BLaER1 (cell line): ENCODE data around the gene EPHA3.

Experiments used
- H3K27ac ChIP-seq: shearing (Covaris generic); formaldehyde crosslinking; 2 replicates; pipeline ENCODE4 v1.8.1; 2022
- H3K27me3 ChIP-seq: shearing (Covaris generic); formaldehyde crosslinking; 2 replicates; pipeline ENCODE4 v1.8.1; 2022
- H3K36me3 ChIP-seq: shearing (Covaris generic); formaldehyde crosslinking; 2 replicates; pipeline ENCODE4 v1.8.1; 2022
- H3K4me1 ChIP-seq: shearing (Covaris generic); formaldehyde crosslinking; 2 replicates; pipeline ENCODE4 v1.8.1; 2022
- H3K4me2 ChIP-seq: shearing (Covaris generic); formaldehyde crosslinking; 2 replicates; pipeline ENCODE4 v1.8.1; 2022
- H3K4me3 ChIP-seq: shearing (Covaris generic); formaldehyde crosslinking; 2 replicates; pipeline ENCODE4 v1.8.1; 2022
- H3K9ac ChIP-seq: shearing (Covaris generic); formaldehyde crosslinking; 2 replicates; pipeline ENCODE4 v1.8.1; 2022
- H3K9me3 ChIP-seq: shearing (Covaris generic); formaldehyde crosslinking; 2 replicates; pipeline ENCODE4 v1.8.1; 2022
- H4K20me1 ChIP-seq: shearing (Covaris generic); formaldehyde crosslinking; 2 replicates; pipeline ENCODE4 v1.8.1; 2022
- Cebpa-rat ChIP-seq: shearing (Covaris generic); IDR thresholded peaks from 2 replicates; pipeline ENCODE4 v1.8.1; 2022

EPHA3 gene

DNA sequence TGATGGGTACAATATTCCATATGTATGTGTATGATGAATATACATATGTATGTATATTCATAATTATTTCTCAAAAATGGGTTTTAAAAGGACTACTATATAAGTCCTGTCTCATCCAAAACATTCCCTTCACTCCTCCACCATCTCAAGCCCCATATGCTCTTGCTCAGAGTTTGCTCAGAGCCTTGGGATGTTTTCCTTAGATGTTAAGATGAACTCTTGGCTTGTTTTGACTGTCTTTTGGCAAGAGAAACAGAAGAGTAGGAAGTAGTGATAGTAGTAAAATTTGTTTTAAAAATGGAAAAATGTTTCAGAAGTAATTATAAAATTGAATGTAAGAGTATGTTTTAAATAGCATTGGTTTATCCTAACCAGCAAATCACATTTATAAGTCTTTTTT lies 6.2 kb upstream of the EPHA3 start:
- H4K20me1 ChIP-seq, result no peaks in the 10 kb centered on the region
- H3K4me3 ChIP-seq, result no peak overlapping the region
- no peak overlapping the region for H3K4me2 ChIP-seq
- no peaks in the 10 kb centered on the region for H3K9me3 ChIP-seq
- H3K9ac ChIP-seq, result no peak overlapping the region
- no peaks in the 10 kb centered on the region for H3K36me3 ChIP-seq
- H3K27ac ChIP-seq, result no peak overlapping the region
- H3K27me3 ChIP-seq, result no peaks in the 10 kb centered on the region
- TF ChIP-seq Cebpa-rat, result no peak
- peaks cover 29% of the 10 kb centered on the region for H3K4me1 ChIP-seq

DNA sequence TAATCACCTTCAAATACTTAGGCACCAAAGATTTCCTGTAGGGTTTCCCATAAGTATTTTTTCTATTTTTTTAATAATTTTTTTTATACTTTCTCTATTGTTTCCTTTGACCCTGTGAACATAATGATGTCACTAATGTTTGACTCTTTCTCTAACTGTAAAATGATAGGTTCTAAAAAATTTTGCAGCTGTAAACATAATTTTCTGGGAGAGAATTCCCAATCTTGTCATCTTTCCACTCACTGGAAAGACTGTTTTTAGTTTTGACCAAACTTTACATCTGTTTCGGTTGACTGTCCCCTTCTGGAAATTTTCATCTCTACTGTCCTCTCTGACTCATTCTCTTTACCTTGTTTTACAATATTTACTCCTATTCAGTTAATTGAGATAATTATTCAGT lies 5.5 kb upstream of the EPHA3 start:
- Histone ChIP-seq H3K36me3 (no peaks in the 10 kb centered on the region), H3K4me3 (no peak overlapping the region), H3K9me3 (no peaks in the 10 kb centered on the region), H3K27me3 (no peaks in the 10 kb centered on the region), H3K4me2 (no peak overlapping the region), H4K20me1 (no peaks in the 10 kb centered on the region), H3K9ac (no peak overlapping the region), H3K4me1 (peaks cover 35% of the 10 kb centered on the region), H3K27ac (no peak overlapping the region)
- TF ChIP-seq Cebpa-rat, result no peak

DNA sequence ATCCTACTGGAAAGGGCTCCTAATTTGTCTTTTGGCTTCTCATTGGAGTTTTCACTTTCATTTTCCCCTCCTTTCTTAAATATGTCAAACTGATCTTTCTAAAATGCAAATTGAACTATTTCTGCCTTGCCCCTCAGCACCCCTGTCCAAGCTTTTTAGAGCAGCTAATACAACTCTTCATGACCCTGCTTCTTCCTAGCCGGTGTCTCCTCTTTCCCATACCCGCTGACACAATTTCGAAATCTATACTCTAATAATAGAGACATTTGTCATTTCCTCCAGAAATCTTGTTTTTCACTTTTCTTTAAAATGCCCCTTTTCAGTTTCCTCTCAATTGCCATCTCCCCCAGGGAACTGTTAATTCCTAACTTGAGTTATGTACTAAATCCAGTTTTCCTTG lies 2.9 kb upstream of the EPHA3 start:
- Histone ChIP-seq H3K27ac (peak overlapping the region; percentile 45; the same call in 1 of the 2 replicates), H3K4me1 (peaks cover 35% of the 10 kb centered on the region), H4K20me1 (no peaks in the 10 kb centered on the region; the same call in 1 of the 2 replicates), H3K4me3 (peak overlapping the region; percentile 53), H3K36me3 (no peaks in the 10 kb centered on the region), H3K9ac (peak overlapping the region; percentile 55; the same call in 1 of the 2 replicates), H3K9me3 (no peaks in the 10 kb centered on the region), H3K4me2 (peak overlapping the region; percentile 77), H3K27me3 (no peaks in the 10 kb centered on the region)
- no peak for TF ChIP-seq Cebpa-rat

DNA sequence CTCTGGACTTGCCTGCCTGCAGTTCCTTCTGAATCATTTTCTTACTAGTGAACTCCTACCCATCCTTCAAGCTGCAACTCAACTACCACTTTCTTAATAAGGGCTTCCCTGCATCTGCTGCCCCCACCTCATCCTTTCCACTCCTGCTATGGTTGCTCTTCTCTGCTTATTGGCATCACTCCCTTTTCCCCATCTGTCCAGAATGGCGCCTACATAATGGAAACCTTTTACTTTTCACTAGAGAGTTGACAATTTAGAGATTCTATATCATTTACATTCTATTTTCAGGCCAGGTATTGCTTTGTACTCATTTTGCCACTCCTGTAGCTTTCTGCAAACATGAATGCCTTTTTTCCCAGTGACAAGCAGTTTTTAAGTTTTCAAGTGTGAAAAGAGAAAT lies 1.9 kb upstream of the EPHA3 start:
- H3K4me3 ChIP-seq, result no peak overlapping the region
- no peak for TF ChIP-seq Cebpa-rat
- peak overlapping the region; percentile 77 for H3K4me2 ChIP-seq
- peaks cover 35% of the 10 kb centered on the region for H3K4me1 ChIP-seq
- H3K27me3 ChIP-seq, result no peaks in the 10 kb centered on the region
- peak overlapping the region; percentile 73; the same call in 1 of the 2 replicates for H3K27ac ChIP-seq
- H3K36me3 ChIP-seq, result no peaks in the 10 kb centered on the region
- H3K9me3 ChIP-seq, result no peaks in the 10 kb centered on the region
- H3K9ac ChIP-seq, result peak overlapping the region; percentile 36; the same call in 1 of the 2 replicates
- H4K20me1 ChIP-seq, result no peaks in the 10 kb centered on the region; the same call in 1 of the 2 replicates

DNA sequence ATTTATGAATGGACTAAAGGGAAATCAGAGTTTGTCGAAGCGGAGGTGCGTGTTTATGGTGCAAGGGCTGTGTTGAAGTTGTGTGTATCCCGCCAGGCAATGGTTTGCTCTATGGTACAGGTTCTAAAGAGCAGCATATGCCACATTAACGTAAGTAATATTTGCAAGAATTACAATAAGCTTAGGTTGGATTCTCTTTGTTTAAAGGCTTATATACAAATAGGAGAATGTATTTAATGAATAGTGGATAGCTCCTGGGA lies 800 bp downstream of the EPHA3 start:
- no peaks in the 10 kb centered on the region for H3K27me3 ChIP-seq
- no peaks in the 10 kb centered on the region for H3K9me3 ChIP-seq
- H3K4me1 ChIP-seq, result peaks cover 35% of the 10 kb centered on the region
- peak overlapping the region; percentile 76 for H3K4me2 ChIP-seq
- peak overlapping the region; percentile 76 for H3K4me3 ChIP-seq
- no peak for TF ChIP-seq Cebpa-rat
- peak overlapping the region; percentile 82 for H3K9ac ChIP-seq
- no peaks in the 10 kb centered on the region for H3K36me3 ChIP-seq
- H4K20me1 ChIP-seq, result no peaks in the 10 kb centered on the region; the same call in 1 of the 2 replicates
- H3K27ac ChIP-seq, result peak overlapping the region; percentile 85

DNA sequence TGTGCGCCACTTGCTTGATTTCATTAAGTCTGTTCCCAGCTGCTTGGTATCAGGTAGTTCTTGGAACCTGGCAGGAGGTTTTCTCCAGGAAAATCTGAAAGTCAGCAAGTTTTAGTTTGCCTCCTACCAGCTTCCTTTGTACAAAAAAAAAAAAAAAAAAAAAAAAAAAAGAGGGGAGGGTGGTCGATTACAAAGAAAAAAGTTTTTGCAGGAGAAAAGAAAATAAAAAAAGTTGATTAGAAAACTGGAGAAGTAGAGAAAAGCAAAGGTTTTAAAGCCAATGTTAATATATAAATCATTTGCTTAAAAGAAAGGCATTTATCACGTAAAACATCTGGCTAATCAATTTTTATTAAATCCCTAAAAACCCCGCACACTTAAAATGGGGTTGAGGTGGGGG lies 5.9 kb downstream of the EPHA3 start:
- Histone ChIP-seq H3K4me3 (peak overlapping the region; percentile 69), H3K4me1 (peaks cover 33% of the 10 kb centered on the region), H3K9me3 (no peaks in the 10 kb centered on the region), H3K36me3 (no peaks in the 10 kb centered on the region), H4K20me1 (peaks cover 12% of the 10 kb centered on the region; the same call in 1 of the 2 replicates), H3K27ac (peak overlapping the region; percentile 85), H3K9ac (peak overlapping the region; percentile 80), H3K27me3 (no peaks in the 10 kb centered on the region), H3K4me2 (peak overlapping the region; percentile 87)
- TF ChIP-seq Cebpa-rat, result no peak

DNA sequence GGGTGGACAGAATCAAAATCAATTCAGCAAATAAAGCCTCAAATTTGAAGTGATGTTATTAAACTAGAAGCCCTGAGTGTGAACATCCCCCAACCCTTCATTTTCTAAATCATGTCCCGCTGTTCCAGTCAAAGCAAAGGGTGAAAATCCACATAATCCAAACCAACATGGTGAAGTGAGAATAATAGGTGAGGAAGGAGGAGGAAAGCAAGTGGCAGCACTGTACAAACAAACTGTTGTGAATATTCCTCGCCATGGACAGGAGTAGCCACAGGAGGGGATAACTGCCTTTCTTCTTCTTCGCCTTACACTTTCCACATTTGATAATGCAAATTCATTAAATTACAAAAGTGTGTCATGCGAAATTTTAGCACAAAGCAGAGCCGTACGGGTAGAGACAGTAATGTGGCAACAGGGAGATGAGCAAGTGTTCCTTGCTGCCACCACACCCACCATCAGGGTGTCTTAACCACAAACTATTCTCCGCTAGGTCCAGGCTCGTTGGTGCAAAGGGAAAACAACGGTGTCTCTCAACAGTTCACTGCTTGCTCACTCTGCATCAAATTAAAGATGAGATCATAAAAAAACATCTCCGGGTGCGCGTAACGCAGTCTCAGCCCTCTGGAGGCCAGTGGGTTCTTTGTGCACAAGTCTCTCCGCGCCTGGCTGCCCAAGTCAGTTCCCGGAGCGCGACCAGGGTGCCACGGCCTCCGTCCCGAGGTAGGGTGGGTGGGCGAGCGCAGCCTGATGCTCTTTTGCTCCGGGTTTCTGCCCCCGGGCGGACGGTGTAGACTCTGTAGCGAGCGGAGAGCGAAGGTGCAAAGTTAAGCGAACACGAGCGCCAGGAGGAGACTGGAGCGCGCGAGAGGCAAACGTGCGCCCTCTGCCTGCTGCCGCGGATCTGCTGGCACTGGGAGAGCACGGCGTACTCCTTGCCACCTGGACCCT lies 6.7 kb downstream of the EPHA3 start:
- Histone ChIP-seq H3K36me3 (no peaks in the 10 kb centered on the region; the same call in 1 of the 2 replicates), H3K4me3 (peak overlapping the region; percentile 69), H3K4me2 (peak overlapping the region; percentile 87), H3K27me3 (no peaks in the 10 kb centered on the region), H3K27ac (peak overlapping the region; percentile 85), H3K4me1 (peaks cover 42% of the 10 kb centered on the region), H3K9ac (peak overlapping the region; percentile 80), H3K9me3 (no peaks in the 10 kb centered on the region), H4K20me1 (peaks cover 14% of the 10 kb centered on the region; the same call in 1 of the 2 replicates)
- TF ChIP-seq Cebpa-rat, result no peak

DNA sequence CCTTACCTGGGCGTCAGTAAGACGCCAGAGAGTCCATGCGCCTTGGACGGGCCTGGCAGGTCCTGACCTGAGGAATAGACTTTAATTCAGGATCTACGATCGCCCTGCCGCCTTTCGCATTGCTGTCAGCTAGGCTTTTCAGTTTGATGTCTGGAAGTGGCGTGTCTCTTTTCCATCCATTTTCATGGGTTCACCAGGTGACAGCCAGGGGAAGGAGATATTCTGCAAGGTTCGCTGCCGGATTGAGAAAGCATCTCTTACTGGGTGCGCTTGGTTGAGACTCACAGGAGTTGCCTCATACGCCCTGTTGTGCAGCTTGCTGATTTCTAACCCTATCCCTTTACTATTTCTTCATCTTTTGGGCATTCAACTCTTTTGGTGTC lies 7.4 kb downstream of the EPHA3 start:
- H3K4me2 ChIP-seq, result peak overlapping the region; percentile 87
- peak overlapping the region; percentile 69 for H3K4me3 ChIP-seq
- no peak for TF ChIP-seq Cebpa-rat
- peaks cover 21% of the 10 kb centered on the region; the same call in 1 of the 2 replicates for H4K20me1 ChIP-seq
- no peaks in the 10 kb centered on the region for H3K9me3 ChIP-seq
- no peaks in the 10 kb centered on the region; the same call in 1 of the 2 replicates for H3K36me3 ChIP-seq
- peak overlapping the region; percentile 85 for H3K27ac ChIP-seq
- H3K27me3 ChIP-seq, result no peaks in the 10 kb centered on the region
- H3K9ac ChIP-seq, result peak overlapping the region; percentile 80
- H3K4me1 ChIP-seq, result peaks cover 48% of the 10 kb centered on the region

DNA sequence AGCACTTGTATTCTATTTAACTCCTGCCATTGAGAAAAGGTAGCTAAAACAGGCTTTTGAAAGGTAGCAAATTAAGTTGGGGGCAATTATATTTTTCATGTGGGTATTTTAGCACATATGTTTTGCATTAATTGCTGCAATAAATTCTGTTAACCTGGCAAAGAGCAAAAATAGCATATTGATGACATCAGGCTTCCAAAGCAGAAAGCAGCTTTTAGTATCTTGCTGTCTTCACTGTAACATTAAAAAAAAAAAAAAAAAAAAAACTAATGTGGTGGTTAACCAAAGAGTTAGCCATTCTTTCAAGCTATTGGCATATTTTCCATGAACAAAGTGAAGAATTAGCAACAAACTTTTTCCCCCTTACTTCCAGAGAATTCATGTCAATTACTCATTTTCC lies 9.1 kb downstream of the EPHA3 start:
- no peak for TF ChIP-seq Cebpa-rat
- Histone ChIP-seq H3K4me2 (peak overlapping the region; percentile 87), H3K27ac (peak overlapping the region; percentile 85)

DNA sequence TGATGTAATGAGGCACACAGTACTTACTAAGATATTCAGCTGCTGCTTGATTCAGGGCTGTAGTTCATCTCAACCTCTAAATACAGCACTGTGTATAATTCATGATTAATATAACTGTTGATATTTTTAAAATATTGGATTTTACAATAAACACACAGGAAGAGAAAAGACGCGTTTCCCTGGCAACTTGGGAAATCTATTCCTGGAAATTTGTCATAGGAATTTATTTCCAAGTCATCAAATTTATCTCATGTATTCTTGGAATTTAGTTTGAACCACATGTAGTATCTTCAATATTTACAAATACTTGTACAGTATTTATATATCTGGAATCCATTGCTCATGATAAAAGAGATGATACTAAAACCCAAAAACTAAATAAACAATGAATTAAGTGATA lies 30.6 kb downstream of the EPHA3 start:
- no peak overlapping the region for H3K9ac ChIP-seq
- TF ChIP-seq Cebpa-rat, result no peak

More for the DNA sequence above, 9.1 kb downstream of the EPHA3 start:
- Histone ChIP-seq H4K20me1 (peaks cover 35% of the 10 kb centered on the region; the same call in 1 of the 2 replicates), H3K4me3 (peak overlapping the region; percentile 69; the same call in 1 of the 2 replicates), H3K9ac (peak overlapping the region; percentile 40; the same call in 1 of the 2 replicates), H3K4me1 (peaks cover 55% of the 10 kb centered on the region), H3K27me3 (no peaks in the 10 kb centered on the region), H3K9me3 (no peaks in the 10 kb centered on the region), H3K36me3 (peaks cover 7% of the 10 kb centered on the region; the same call in 1 of the 2 replicates)

More for the DNA sequence above, 30.6 kb downstream of the EPHA3 start:
- Histone ChIP-seq H3K9me3 (peaks cover 11% of the 10 kb centered on the region; the same call in 1 of the 2 replicates), H3K4me2 (no peak overlapping the region), H3K27me3 (no peaks in the 10 kb centered on the region), H4K20me1 (no peaks in the 10 kb centered on the region; the same call in 1 of the 2 replicates), H3K27ac (no peak overlapping the region), H3K36me3 (peaks cover 35% of the 10 kb centered on the region), H3K4me3 (no peak overlapping the region), H3K4me1 (peaks cover 52% of the 10 kb centered on the region)
